Ovary (tissue), 3 donors: ENCODE results near the gene SEL1L3.

Experiments
- POLR2A ChIP-seq: fragments of 450-650 bp; IDR thresholded peaks from one replicate; pipeline ENCODE4 v1.6.1; 2017; ENCODE audit warnings: antibody characterized with exemption, mild to moderate bottlenecking, moderate library complexity
- TF ChIP-seq, protein P1 (sequence below), 3 donors: fragments of 450-650 bp in 2 of 3; fragments of 200-600 bp in 1 of 3; IDR thresholded peaks; one replicate each; pipeline versions ENCODE4 v1.5.1 to v1.8.0; 2016 to 2022; ENCODE audit warnings: antibody characterized with exemption in 3 of 3, mild to moderate bottlenecking in 1 of 3
- donor health status: DM: no; HTN: no; CAD: no.

GRCh38 chr4:25818876-25819275, 43.9 kb downstream of the SEL1L3 start:
- TF ChIP-seq POLR2A, result no peak
- TF ChIP-seq, protein P1, sequence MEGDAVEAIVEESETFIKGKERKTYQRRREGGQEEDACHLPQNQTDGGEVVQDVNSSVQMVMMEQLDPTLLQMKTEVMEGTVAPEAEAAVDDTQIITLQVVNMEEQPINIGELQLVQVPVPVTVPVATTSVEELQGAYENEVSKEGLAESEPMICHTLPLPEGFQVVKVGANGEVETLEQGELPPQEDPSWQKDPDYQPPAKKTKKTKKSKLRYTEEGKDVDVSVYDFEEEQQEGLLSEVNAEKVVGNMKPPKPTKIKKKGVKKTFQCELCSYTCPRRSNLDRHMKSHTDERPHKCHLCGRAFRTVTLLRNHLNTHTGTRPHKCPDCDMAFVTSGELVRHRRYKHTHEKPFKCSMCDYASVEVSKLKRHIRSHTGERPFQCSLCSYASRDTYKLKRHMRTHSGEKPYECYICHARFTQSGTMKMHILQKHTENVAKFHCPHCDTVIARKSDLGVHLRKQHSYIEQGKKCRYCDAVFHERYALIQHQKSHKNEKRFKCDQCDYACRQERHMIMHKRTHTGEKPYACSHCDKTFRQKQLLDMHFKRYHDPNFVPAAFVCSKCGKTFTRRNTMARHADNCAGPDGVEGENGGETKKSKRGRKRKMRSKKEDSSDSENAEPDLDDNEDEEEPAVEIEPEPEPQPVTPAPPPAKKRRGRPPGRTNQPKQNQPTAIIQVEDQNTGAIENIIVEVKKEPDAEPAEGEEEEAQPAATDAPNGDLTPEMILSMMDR (IDR thresholded peaks at IDR 0.05), result no peak
